NB4 (cell line): ENCODE data around the gene SNRNP40.

Experiments used
- DNase-seq: peaks from one replicate; pipeline ENCODE4 v3.0.0; 2010; ENCODE audit warnings: low read depth
- H3K4me3 ChIP-seq: one replicate; pipeline ENCODE4 v1.5.1; 2011; ENCODE audit warnings: mild to moderate bottlenecking, low read depth, low read length, moderate library complexity
- MAX ChIP-seq: IDR thresholded peaks from 2 replicates; pipeline ENCODE4 v1.6.1; 2011; ENCODE audit warnings: low read depth, low read length
- MYC ChIP-seq: IDR thresholded peaks from 2 replicates; pipeline ENCODE4 v1.6.1; 2011; ENCODE audit warnings: low read depth, low read length
- POLR2A ChIP-seq: IDR thresholded peaks from 2 replicates; pipeline ENCODE4 v1.6.1; 2011; ENCODE audit warnings: mild to moderate bottlenecking; ENCODE audit not compliant: insufficient read length; ENCODE audit errors: extremely low read depth
- TF ChIP-seq, protein P1 (sequence below): IDR thresholded peaks from one replicate; pipeline ENCODE4 v1.5.1; 2012; ENCODE audit warnings: low read depth, low read length

SNRNP40 gene

GRCh38 chr1:31241321-31241720 lies 55.3 kb downstream of the SNRNP40 start:
- H3K4me3 ChIP-seq: no peak overlapping the region
- TF ChIP-seq MYC (no peak), POLR2A (no peak), MAX (no peak)
- TF ChIP-seq, protein P1, sequence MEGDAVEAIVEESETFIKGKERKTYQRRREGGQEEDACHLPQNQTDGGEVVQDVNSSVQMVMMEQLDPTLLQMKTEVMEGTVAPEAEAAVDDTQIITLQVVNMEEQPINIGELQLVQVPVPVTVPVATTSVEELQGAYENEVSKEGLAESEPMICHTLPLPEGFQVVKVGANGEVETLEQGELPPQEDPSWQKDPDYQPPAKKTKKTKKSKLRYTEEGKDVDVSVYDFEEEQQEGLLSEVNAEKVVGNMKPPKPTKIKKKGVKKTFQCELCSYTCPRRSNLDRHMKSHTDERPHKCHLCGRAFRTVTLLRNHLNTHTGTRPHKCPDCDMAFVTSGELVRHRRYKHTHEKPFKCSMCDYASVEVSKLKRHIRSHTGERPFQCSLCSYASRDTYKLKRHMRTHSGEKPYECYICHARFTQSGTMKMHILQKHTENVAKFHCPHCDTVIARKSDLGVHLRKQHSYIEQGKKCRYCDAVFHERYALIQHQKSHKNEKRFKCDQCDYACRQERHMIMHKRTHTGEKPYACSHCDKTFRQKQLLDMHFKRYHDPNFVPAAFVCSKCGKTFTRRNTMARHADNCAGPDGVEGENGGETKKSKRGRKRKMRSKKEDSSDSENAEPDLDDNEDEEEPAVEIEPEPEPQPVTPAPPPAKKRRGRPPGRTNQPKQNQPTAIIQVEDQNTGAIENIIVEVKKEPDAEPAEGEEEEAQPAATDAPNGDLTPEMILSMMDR: no peak
- DNase-seq: no peak

DNA sequence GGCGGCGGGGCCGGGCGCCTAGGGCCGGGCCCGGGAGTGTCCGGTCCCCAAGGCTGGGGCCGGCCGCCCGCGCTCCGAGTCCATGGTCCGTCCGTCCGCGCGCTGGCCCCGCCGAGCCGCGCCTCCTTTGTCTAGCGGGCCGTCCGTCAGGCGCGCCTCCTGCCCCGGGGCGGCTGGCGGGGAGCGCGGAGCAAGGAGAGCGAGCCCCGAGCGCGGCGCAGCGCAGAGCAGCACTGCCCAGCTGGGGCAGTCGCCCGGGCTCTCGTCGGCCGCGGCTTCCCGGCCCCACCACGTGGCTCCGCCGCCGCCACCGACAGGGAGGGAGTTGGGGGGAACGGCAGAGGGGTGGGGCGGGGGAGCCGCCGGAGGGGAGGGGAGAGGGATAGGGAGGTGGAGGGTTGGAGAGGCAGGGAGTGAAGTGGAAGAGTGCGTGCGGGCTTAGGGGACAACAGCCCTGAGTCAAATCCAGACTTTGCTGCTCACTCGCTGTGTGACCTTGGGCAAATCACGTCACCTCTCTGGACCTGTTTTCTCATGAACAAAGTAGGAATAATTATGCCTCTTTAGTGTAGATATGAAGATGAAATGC lies 56.8 kb downstream of the SNRNP40 start, which contains the start of gene NKAIN1:
Gene NKAIN1, minus strand, starts transcription at position 235 of the 589 bp plus-strand sequence. CDS start 340 bp downstream, outside the sequence.
- no peak within 1 kb of the TSS for H3K4me3 ChIP-seq
- TF ChIP-seq POLR2A (no peak), MYC (no peak), MAX (no peak)
- TF ChIP-seq, protein P1: no peak
- peak; percentile 56 for DNase-seq

GRCh38 chr1:31238986-31239613 lies 57.5 kb downstream of the SNRNP40 start:
- DNase-seq: peak; percentile 48
- H3K4me3 ChIP-seq: no peak overlapping the region
- no peak for TF ChIP-seq MYC
- TF ChIP-seq, protein P1: no peak
- TF ChIP-seq POLR2A: no peak
- TF ChIP-seq MAX: no peak

DNA sequence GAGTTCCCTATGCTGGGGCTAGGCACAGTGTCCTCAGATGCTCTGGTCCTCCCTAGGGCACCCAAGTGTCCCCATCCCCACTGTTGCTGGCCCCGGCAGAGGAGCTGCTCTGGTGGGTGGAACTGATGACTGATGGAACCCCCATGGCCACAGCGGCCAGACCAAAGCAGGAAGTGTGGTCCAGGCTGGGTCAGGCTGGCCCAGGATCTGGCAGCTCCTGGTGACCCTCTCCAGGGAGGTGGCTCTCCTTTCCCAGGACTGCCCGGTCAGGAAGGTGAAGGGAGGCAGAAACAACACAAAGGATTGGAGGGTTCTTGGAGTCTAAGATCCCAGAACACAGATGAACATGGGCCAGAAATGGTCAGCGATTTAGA lies 58.0 kb downstream of the SNRNP40 start:
- DNase-seq: no peak
- H3K4me3 ChIP-seq: no peak overlapping the region
- TF ChIP-seq MAX (no peak), POLR2A (no peak), MYC (no peak)
- TF ChIP-seq, protein P1: no peak

DNA sequence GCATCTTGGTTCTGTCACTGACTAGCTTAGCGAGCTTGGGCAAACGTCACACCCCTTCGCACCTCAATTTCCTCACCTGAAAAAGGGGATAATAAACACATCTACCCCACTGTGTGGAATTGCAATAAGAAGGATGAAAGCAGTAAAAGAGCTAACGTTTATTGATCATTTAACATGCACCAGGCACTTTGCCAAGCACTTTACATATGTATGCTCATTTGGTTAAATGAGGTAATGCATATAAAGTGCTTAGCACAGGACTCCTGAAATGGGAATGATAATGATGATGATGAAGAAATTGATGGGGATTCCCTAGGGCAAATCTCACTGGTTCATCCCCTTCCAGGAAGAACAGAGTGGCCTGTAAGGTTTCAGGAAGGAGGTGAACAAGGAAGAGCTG lies 61.7 kb downstream of the SNRNP40 start:
- no peak overlapping the region for H3K4me3 ChIP-seq
- DNase-seq: no peak
- no peak for TF ChIP-seq POLR2A
- TF ChIP-seq, protein P1: no peak
- no peak for TF ChIP-seq MAX
- no peak for TF ChIP-seq MYC
